ENCODE data around the gene PPM1H.
A peak's percentile ranks its signal among the peaks of the same experiment; 100 is the strongest.
"Not testable (repeated sequence)": the region's sequence is repeated elsewhere in the genome, so short reads cannot be mapped to it uniquely, and the experiment has no call there.

The PPM1H gene

GRCh38 chr12:62907561-62907960 is 27.4 kb downstream of the PPM1H start:
- DNase-seq = no peak

GRCh38 chr12:62907078-62907477 is 27.9 kb downstream of the PPM1H start:
- no peak for DNase-seq

DNA sequence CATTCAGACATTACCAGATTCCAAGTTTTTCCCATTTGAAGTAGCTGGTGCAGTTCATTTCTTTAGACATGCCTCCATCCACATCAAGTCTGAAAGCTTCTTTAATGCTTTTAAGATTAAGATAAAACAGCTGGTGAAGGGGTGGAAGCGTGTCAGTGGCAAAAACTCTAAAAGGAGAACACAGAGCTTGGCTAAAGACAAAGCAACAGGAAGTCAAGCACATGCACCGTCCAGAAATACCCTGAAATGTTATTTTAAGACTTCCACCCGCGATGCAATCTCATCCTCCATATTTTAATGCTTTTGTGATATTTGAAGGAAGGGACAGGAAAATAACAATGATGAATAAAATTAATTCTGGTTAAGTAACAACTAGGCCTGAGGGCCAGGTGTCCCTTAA is 31.8 kb downstream of the PPM1H start:
- no peak for DNase-seq

DNA sequence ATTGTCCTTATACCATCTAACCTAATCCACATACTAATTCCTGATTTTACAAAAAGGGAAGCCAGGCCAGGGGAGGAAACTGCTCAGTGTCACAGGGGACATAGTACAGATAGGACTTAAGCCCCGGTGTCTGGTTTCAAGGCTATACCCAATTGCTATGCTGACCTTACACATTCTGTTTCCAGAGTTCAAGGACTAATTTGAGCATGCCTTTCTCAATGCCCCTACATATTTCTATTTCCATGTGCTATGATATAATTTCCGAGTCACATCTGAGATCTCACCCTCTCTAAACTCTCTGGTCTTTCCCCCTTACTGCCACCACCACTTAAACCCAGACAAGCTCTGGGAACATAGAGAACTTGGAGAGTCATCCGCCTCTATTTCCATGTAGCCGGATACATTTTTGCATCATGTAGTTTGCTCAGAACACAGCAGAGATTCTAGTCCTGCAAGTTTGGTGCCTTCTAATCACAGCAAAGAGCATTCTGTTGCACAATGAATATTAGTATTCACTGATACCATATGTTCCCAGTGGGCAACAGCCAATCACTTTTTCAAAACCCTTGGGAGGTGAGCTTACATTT is 34.2 kb downstream of the PPM1H start:
- DNase-seq = peak; percentile 62 to 69

- DNase-seq = no peak
Observed at GRCh38 chr12:62899568-62900390, 35.2 kb downstream of the PPM1H start.

- DNase-seq = no peak
Observed at GRCh38 chr12:62898526-62898925, 36.4 kb downstream of the PPM1H start.

- peak; percentile 86 to 92 for DNase-seq
Observed at GRCh38 chr12:62895351-62895877, 39.5 kb downstream of the PPM1H start.

DNA sequence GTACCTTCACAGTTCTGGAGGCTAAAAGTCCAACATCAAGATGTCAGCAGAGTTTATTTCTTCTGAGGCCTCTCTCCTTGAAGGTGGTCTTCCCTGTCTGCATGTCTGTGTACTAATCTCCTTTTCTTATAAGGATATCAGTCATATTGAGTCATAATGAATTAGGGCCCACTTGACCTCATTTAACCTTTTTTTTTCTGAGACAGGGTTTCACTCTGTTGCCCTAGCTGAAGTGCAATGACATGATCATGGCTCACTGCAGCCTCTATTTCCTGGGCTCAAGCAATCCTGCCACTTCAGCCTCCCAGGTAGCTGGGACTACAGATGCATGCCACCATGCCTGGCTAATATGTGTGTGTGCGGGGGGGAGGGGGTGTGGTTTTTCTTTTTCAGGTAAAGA is 41.7 kb downstream of the PPM1H start:
- DNase-seq = no peak

- DNase-seq = no peak
Observed at GRCh38 chr12:62891805-62892549, 43.0 kb downstream of the PPM1H start.

- DNase-seq = no peak
Observed at GRCh38 chr12:62888454-62889110, 46.4 kb downstream of the PPM1H start.

DNA sequence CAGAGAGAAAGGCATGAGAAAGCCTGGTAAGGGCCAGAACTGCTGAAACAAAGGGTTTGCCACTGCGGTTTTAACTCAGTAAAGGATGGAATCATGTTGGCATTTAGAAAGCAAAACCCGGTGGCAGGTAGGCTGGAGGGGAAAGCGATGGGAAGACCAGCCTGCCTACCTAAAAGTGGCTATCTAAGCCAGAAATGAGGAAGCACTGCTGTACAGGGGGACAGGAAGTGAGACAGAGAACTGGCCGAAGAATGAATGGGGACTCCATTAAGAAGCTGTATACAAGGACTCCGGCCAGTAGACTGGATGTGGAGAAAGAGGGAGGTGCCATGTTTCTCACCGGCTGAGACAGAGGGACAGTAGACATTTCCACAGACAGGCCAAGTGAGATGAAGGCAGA is 48.2 kb downstream of the PPM1H start:
- no peak for DNase-seq

DNA sequence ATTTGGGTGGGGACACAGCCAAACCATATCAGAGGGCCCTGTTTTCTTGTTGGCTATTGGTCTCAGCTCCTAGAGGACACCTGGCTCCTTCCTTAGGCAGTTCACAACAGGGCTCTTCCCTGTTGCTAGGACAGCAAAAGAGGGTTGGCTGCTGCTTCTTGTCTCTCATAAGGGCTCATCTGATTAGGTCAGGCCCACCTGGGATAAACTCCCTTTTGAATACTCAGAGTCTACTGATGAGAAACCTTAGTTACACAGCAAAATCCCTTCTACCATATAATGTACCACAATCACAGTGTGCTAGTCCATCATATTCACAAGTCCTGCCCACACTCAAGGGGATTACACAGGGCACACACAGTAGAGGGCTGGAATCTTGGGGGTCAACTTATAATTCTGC is 49.7 kb downstream of the PPM1H start:
- DNase-seq = no peak

- not testable (repeated sequence) for DNase-seq
Observed at GRCh38 chr12:62884832-62885231, 50.1 kb downstream of the PPM1H start.

- DNase-seq = no peak
Observed at GRCh38 chr12:62882696-62883095, 52.3 kb downstream of the PPM1H start.

GRCh38 chr12:62882140-62882539 is 52.8 kb downstream of the PPM1H start:
- no peak for DNase-seq

- DNase-seq = no peak
Observed at GRCh38 chr12:62879691-62880090, 55.3 kb downstream of the PPM1H start.

DNA sequence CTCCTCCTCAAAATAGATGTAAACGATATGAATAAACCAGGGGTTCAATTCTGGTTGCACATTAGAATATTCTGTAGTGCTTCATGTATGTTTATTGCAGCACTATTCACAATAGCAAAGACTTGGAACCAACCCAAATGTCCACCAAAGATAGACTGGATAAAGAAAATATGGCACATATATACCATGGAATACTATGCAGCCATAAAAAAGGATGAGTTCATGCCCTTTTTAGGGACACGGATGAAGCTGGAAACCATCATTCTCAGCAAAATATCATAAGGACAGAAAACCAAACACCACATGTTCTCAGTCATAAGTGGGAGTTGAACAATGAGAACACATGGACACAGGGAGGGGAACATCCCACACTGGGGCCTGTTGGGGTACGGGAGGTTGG is 55.7 kb downstream of the PPM1H start:
- DNase-seq = not testable (repeated sequence)

DNA sequence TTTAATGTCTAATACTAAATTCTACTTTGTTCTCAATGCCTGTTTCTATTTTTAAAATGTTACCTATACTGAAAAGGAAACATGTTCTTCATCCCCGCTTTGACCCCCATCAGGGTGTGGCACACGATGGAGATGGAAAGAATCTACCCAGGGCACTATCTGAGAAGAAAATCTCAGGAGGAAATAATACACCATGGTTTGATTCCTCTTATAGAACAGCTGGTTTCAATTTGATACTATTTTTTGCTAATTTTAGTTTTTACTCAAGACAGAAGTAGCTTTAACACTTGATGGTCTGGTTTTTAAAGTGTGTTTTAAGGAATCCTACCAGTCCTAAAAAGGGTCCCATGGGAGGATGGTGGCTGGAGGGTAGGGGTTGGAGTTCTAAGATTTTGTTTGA is 56.7 kb downstream of the PPM1H start:
- no peak for DNase-seq

GRCh38 chr12:62876938-62877548 is 57.9 kb downstream of the PPM1H start:
- no peak for DNase-seq

DNA sequence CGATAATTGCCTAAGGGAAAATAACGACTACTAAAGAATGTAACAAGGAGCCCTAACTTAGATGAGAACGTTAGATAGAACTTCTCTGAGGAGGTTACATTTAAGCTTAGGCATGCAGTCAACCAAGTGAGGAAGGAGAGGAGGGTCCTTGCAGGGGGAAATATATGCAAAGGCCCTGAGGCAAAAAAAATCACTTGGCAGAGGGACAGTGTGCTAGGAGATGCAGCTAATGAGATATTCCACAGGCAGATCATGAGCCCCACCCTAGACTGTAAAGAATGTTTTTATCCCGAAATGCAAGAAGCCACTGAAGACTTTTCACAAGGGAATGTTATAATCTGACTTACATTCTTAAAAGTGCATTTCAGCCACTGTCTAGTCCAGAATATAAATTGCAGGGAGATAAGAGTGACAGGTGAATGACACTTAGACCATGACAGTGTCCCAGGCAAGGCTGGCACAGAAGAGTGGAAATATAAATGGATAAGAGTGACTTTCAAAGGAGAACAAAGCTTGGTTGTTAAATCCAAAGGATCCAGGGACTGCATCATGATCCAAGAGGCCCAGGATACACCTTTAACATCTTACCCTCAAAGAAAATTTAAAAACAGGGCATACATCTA is 61.0 kb downstream of the PPM1H start:
- DNase-seq = no peak

- DNase-seq = no peak
Observed at GRCh38 chr12:62873116-62873825, 61.7 kb downstream of the PPM1H start.

DNA sequence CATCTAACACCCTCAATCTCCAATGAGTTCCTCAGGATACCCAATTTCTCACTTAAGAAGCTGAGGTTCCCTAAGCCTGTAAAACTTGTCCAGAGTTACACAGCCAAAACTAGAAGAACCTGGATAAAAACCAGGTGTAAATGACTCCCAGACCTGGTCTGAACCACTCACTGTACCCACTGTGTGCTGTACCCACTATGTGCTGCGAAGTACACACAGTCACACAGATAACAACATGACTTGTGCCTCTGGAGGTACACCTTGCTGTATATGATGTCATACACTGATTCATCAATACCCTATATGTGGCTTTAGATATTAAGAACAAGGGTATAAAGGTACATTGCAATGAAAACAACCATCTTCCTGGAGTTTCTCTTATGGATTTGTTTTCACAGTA is 66.1 kb downstream of the PPM1H start:
- DNase-seq = no peak
